PC-3 (cell line): Measurements from ENCODE around the gene CEP131. TPM values are rescaled to one million over a fixed set of nuclear protein-coding genes. Genes with fewer than 3 reads are reported as not detected.
A peak's percentile ranks its signal among the peaks of the same experiment; 100 is the strongest.

Experiments used
- ATAC-seq: fragments of 200-7000 bp; cut with Tn5 transposase; 2 replicates; pipeline ENCODE4 v1.9.1; 2020; ENCODE audit warnings: mild to moderate bottlenecking, moderate library complexity
- BruUV-seq: library from RNA; stranded (reverse); fragments of 400-500 nt; replicated peaks from 2 replicates; lab custom pipeline; 2021; lab: Mats Ljungman, UMichigan
- CTCF ChIA-PET: fragments of 300-600 bp; sonication (Branson Sonifier 250); formaldehyde crosslinking; loops from one replicate; lab custom pipeline; 2022; ENCODE audit warnings: antibody characterized with exemption; lab: Charles Lee
- POLR2A ChIA-PET: fragments of 300-600 bp; sonication (Branson Sonifier 250); formaldehyde crosslinking; loops from one replicate; lab custom pipeline; 2022; ENCODE audit warnings: antibody characterized with exemption; ENCODE audit not compliant: unreplicated experiment; lab: Charles Lee
- DNase-seq: peaks from one replicate; pipeline ENCODE4 v3.0.0-alpha.2; 2015
- H2AFZ ChIP-seq: fragments of 300-600 bp; sonication (generic); 2 replicates; pipeline ENCODE4 v1.6.0; 2016; ENCODE audit warnings: antibody characterized with exemption, low read length
- H3F3A ChIP-seq: fragments of 300-600 bp; sonication (generic); one replicate; pipeline ENCODE4 v1.6.0; 2017; ENCODE audit warnings: antibody characterized with exemption, low read length, control low read depth, mild to moderate bottlenecking; ENCODE audit not compliant: unreplicated experiment
- H3K27ac ChIP-seq: fragments of 300-600 bp; sonication (generic); 2 replicates; pipeline ENCODE4 v1.5.1; 2016; ENCODE audit warnings: mild to moderate bottlenecking, low read length
- H3K27me3 ChIP-seq: fragments of 300-600 bp; sonication (generic); 2 replicates; pipeline ENCODE4 v1.6.1; 2016; ENCODE audit warnings: low read length, mixed read lengths
- H3K36me3 ChIP-seq: fragments of 300-600 bp; sonication (generic); 2 replicates; pipeline ENCODE4 v1.6.1; 2016; ENCODE audit warnings: low read depth, mixed run types, low read length, mixed read lengths
- H3K4me1 ChIP-seq: fragments of 300-600 bp; sonication (generic); 2 replicates; pipeline ENCODE4 v1.5.1; 2016; ENCODE audit warnings: low read length; ENCODE audit not compliant: insufficient read depth
- H3K4me2 ChIP-seq: fragments of 300-600 bp; sonication (generic); 2 replicates; pipeline ENCODE4 v1.6.0; 2016; ENCODE audit warnings: low read length
- H3K4me3 ChIP-seq: fragments of 300-600 bp; sonication (generic); 2 replicates; pipeline ENCODE4 v1.5.1; 2016; ENCODE audit warnings: mild to moderate bottlenecking, low read length, mixed read lengths
- H3K79me2 ChIP-seq: fragments of 300-600 bp; sonication (generic); 2 replicates; pipeline ENCODE4 v1.6.1; 2017; ENCODE audit warnings: low read length, mixed read lengths
- H3K9ac ChIP-seq: fragments of 300-600 bp; sonication (generic); 2 replicates; pipeline ENCODE4 v1.6.0; 2016; ENCODE audit warnings: mild to moderate bottlenecking, low read length
- H3K9me2 ChIP-seq: fragments of 300-600 bp; sonication (generic); replicated peaks from 2 replicates; pipeline ENCODE4 v1.6.1; 2016; ENCODE audit warnings: mixed run types, low read length, mixed read lengths
- H3K9me3 ChIP-seq: fragments of 300-600 bp; sonication (generic); 2 replicates; pipeline ENCODE4 v1.6.1; 2016; ENCODE audit warnings: low read length, mixed read lengths
- H4K20me1 ChIP-seq: fragments of 300-600 bp; sonication (generic); 2 replicates; pipeline ENCODE4 v1.6.1; 2016; ENCODE audit warnings: low read length, mixed read lengths
- CTCF ChIP-seq: fragments of 300-600 bp; sonication (generic); conservative IDR thresholded peaks from 2 replicates; pipeline ENCODE4 v1.5.1; 2017; ENCODE audit warnings: antibody characterized with exemption, low read depth, mild to moderate bottlenecking, low read length
- EZH2 ChIP-seq: fragments of 300-600 bp; sonication (generic); IDR thresholded peaks from one replicate; pipeline ENCODE4 v1.6.1; 2017; ENCODE audit warnings: antibody characterized with exemption, mild to moderate bottlenecking, low read length; ENCODE audit not compliant: unreplicated experiment
- EZH2phosphoT487 ChIP-seq: fragments of 300-600 bp; sonication (generic); IDR thresholded peaks from 2 replicates; pipeline ENCODE4 v1.6.1; 2018; ENCODE audit warnings: mild to moderate bottlenecking, antibody characterized with exemption, low read length, borderline replicate concordance
- intact Hi-C: fragments of 100-400 bp; cut with micrococcal nuclease; formaldehyde crosslinking; loops from 2 replicates; pipeline ENCODE4 v1.9.0; 2023
- total RNA-seq: library from RNA; depleted of rRNA; stranded (reverse); fragments of >200 nt; gene quantifications from 2 replicates; pipeline ENCODE4 v1.2.3, GENCODE V29; 2014

CEP131 gene
- total RNA-seq, 1 experiment from 2014 or later, result 32.1 TPM

- H3K4me2 ChIP-seq, result no peak overlapping the region
- TF ChIP-seq EZH2 (no peak), EZH2phosphoT487 (no peak), CTCF (no peak)
- no peaks in the 10 kb centered on the region for H3K9me2 ChIP-seq
- intact Hi-C loops, result no loop called here
- H2AFZ ChIP-seq, result no peak overlapping the region
- H3K36me3 ChIP-seq, result no peaks in the 10 kb centered on the region; the same call in none of the 2 replicates
- no peaks in the 10 kb centered on the region for H4K20me1 ChIP-seq
- ChIA-PET POLR2A (no interaction called here), CTCF (no interaction called here)
- DNase-seq (no peak), ATAC-seq (no peak)
- H3K27ac ChIP-seq, result no peak overlapping the region
- no peak overlapping the region for H3K4me3 ChIP-seq
- no TSS peak for BruUV-seq
- no peaks in the 10 kb centered on the region for H3F3A ChIP-seq
- no peaks in the 10 kb centered on the region for H3K9me3 ChIP-seq
- H3K79me2 ChIP-seq, result peaks cover 13% of the 10 kb centered on the region
- no peak overlapping the region for H3K9ac ChIP-seq
- no peaks in the 10 kb centered on the region for H3K27me3 ChIP-seq
- H3K4me1 ChIP-seq, result peaks cover 2% of the 10 kb centered on the region; the same call in 1 of the 2 replicates
Measured at GRCh38 chr17:81245665-81246342, 23.0 kb upstream of the CEP131 start.

GRCh38 chr17:81245024-81245664 lies 22.4 kb upstream of the CEP131 start:
- H3K4me2 ChIP-seq, result no peak overlapping the region
- peak; percentile 18 for DNase-seq
- no peak overlapping the region for H3K9ac ChIP-seq
- H3K79me2 ChIP-seq, result peaks cover 19% of the 10 kb centered on the region
- no peaks in the 10 kb centered on the region for H3K9me2 ChIP-seq
- no peaks in the 10 kb centered on the region for H3F3A ChIP-seq
- ATAC-seq, result peak; percentile 20
- H3K27me3 ChIP-seq, result no peaks in the 10 kb centered on the region
- H3K36me3 ChIP-seq, result no peaks in the 10 kb centered on the region; the same call in 1 of the 2 replicates
- H3K27ac ChIP-seq, result no peak overlapping the region
- H4K20me1 ChIP-seq, result no peaks in the 10 kb centered on the region
- POLR2A ChIA-PET, result no interaction called here
- TF ChIP-seq EZH2 (no peak), EZH2phosphoT487 (no peak), CTCF (no peak)
- BruUV-seq, result no TSS peak
- intact Hi-C loops, result no loop called here
- no peak overlapping the region for H3K4me3 ChIP-seq
- H2AFZ ChIP-seq, result no peak overlapping the region
- CTCF ChIA-PET, result no interaction called here
- H3K4me1 ChIP-seq, result peaks cover 8% of the 10 kb centered on the region; the same call in 1 of the 2 replicates
- H3K9me3 ChIP-seq, result no peaks in the 10 kb centered on the region
